HG02623 (cell line): ENCODE data around the gene RAB6A.
"Not testable (repeated sequence)": the region's sequence is repeated elsewhere in the genome, so short reads cannot be mapped to it uniquely, and the experiment has no call there.

Experiments used
- ATAC-seq: cut with Tn5 transposase; IDR thresholded peaks from one replicate; pipeline ENCODE4 v1.9.1; 2021; ENCODE audit warnings: moderate library complexity; ENCODE audit not compliant: unreplicated experiment

Gene RAB6A

GRCh38 chr11:73766763-73767162 is 5.9 kb upstream of the RAB6A start:
- no peak for ATAC-seq

GRCh38 chr11:73762732-73763131 is 1.9 kb upstream of the RAB6A start:
- ATAC-seq, result no peak

- no peak for ATAC-seq
Observed at GRCh38 chr11:73761403-73761945, 600 bp upstream of the RAB6A start.

GRCh38 chr11:73760135-73760678 is 667 bp downstream of the RAB6A start:
- ATAC-seq, result no peak

- ATAC-seq, result no peak
Observed at GRCh38 chr11:73759610-73760134, 1.2 kb downstream of the RAB6A start.

GRCh38 chr11:73758451-73758850 is 2.4 kb downstream of the RAB6A start:
- ATAC-seq, result no peak

GRCh38 chr11:73757598-73757997 is 3.3 kb downstream of the RAB6A start:
- no peak for ATAC-seq

- ATAC-seq, result no peak
Observed at GRCh38 chr11:73755670-73756069, 5.2 kb downstream of the RAB6A start.

GRCh38 chr11:73753938-73754337 is 6.9 kb downstream of the RAB6A start:
- ATAC-seq, result no peak

- no peak for ATAC-seq
Observed at GRCh38 chr11:73752903-73753302, 8.0 kb downstream of the RAB6A start.

- ATAC-seq, result no peak
Observed at GRCh38 chr11:73752216-73752867, 8.5 kb downstream of the RAB6A start.

- ATAC-seq, result not testable (repeated sequence)
Observed at GRCh38 chr11:73750862-73751261, 10.0 kb downstream of the RAB6A start.

- ATAC-seq, result no peak
Observed at GRCh38 chr11:73750228-73750627, 10.6 kb downstream of the RAB6A start.

GRCh38 chr11:73749118-73749517 is 11.8 kb downstream of the RAB6A start:
- no peak for ATAC-seq

- no peak for ATAC-seq
Observed at GRCh38 chr11:73748300-73748699, 12.6 kb downstream of the RAB6A start.

GRCh38 chr11:73747762-73748161 is 13.1 kb downstream of the RAB6A start:
- ATAC-seq, result no peak

GRCh38 chr11:73746701-73747100 is 14.2 kb downstream of the RAB6A start:
- ATAC-seq, result no peak

- ATAC-seq, result no peak
Observed at GRCh38 chr11:73743045-73743444, 17.8 kb downstream of the RAB6A start.

- not testable (repeated sequence) for ATAC-seq
Observed at GRCh38 chr11:73735959-73736358, 24.9 kb downstream of the RAB6A start.

- no peak for ATAC-seq
Observed at GRCh38 chr11:73734993-73735392, 25.9 kb downstream of the RAB6A start.

- not testable (repeated sequence) for ATAC-seq
Observed at GRCh38 chr11:73734011-73734410, 26.9 kb downstream of the RAB6A start.

- not testable (repeated sequence) for ATAC-seq
Observed at GRCh38 chr11:73732936-73733335, 27.9 kb downstream of the RAB6A start.
